Endothelial cell of umbilical vein (primary cell): ENCODE data around the gene AP5M1. TPM values are rescaled to one million over a fixed set of nuclear protein-coding genes. Genes with fewer than 3 reads are reported as not detected.
A peak's percentile ranks its signal among the peaks of the same experiment; 100 is the strongest.

Experiments
- Bru-seq: library from RNA; stranded (reverse); fragments of 400-500 nt; gene quantifications from one replicate; lab custom pipeline; 2021; lab: Mats Ljungman, UMichigan
- BruChase-seq, 2 experiments: library from RNA; stranded (reverse); fragments of 400-500 nt; gene quantifications; one replicate each; lab custom pipeline; 2021; lab: Mats Ljungman, UMichigan
- BruUV-seq: library from RNA; stranded (reverse); fragments of 400-500 nt; replicated peaks from 2 replicates; lab custom pipeline; 2021; lab: Mats Ljungman, UMichigan
- CTCF ChIA-PET: fragments of 300-600, 350-600 bp; sonication (Branson Sonifier 250); formaldehyde crosslinking; loops from one replicate; lab custom pipeline; 2021; ENCODE audit warnings: antibody characterized with exemption, inconsistent platforms; lab: Charles Lee
- POLR2A ChIA-PET: fragments of 300-600, 350-600 bp; sonication (Branson Sonifier 250); formaldehyde crosslinking; loops from one replicate; lab custom pipeline; 2021; ENCODE audit warnings: antibody characterized with exemption, inconsistent platforms; lab: Charles Lee
- DNase-seq: peaks from one replicate; pipeline ENCODE4 v3.0.0-alpha.2; 2011; ENCODE audit warnings: low read depth, low spot score
- FAIRE-seq: peaks from 2 replicates; lab custom pipeline; 2011; peaks lifted over from hg19 to GRCh38; lab: Jason Lieb, UNC
- H2AFZ ChIP-seq: 2 replicates; pipeline ENCODE4 v1.6.0; 2012; ENCODE audit warnings: low read depth, low read length, control low read depth, inconsistent platforms
- H3K27ac ChIP-seq: 2 replicates; pipeline ENCODE4 v1.5.1; 2011; ENCODE audit warnings: low read depth, mild to moderate bottlenecking, control low read depth, low read length, moderate library complexity; ENCODE audit not compliant: insufficient read depth
- H3K27me3 ChIP-seq, 2 experiments: 2 replicates each; pipeline versions ENCODE4 v1.6.0 to v1.6.1; 2011; ENCODE audit warnings: low read length in 2 of 2, mixed read lengths in 1 of 2; ENCODE audit not compliant: control insufficient read depth in 2 of 2, insufficient read depth in 2 of 2
- H3K36me3 ChIP-seq, 2 experiments: 2 replicates in 1 of 2; 3 replicates in 1 of 2; pipeline ENCODE4 v1.5.1; 2011; ENCODE audit warnings: low read length in 2 of 2, mild to moderate bottlenecking in 1 of 2, moderate library complexity in 1 of 2; ENCODE audit not compliant: control insufficient read depth in 2 of 2, insufficient read depth in 2 of 2; ENCODE audit errors: extremely low read depth in 1 of 2
- H3K4me1 ChIP-seq: 3 replicates; pipeline ENCODE4 v1.5.1; 2011; ENCODE audit warnings: mild to moderate bottlenecking, low read length; ENCODE audit not compliant: control insufficient read depth, insufficient read depth; ENCODE audit errors: extremely low read depth
- H3K4me2 ChIP-seq: 2 replicates; pipeline ENCODE4 v1.6.1; 2011; ENCODE audit warnings: low read length, control low read depth, mixed read lengths; ENCODE audit not compliant: insufficient read depth
- H3K4me3 ChIP-seq, 3 experiments: fragments of 200-600 bp in 1 of 3; sonication (generic), shearing (Covaris generic) in 1 of 3; replicated peaks in 1 of 3; 2 replicates each; pipeline ENCODE4 v1.5.1; 2011 to 2016; ENCODE audit warnings: control low read depth in 3 of 3, low read length in 3 of 3, mild to moderate bottlenecking in 2 of 3, inconsistent platforms in 1 of 3, low read depth in 1 of 3, moderate library complexity in 1 of 3; ENCODE audit not compliant: insufficient read depth in 1 of 3
- H3K79me2 ChIP-seq: 2 replicates; pipeline ENCODE4 v1.6.0; 2012; ENCODE audit warnings: low read length, inconsistent platforms; ENCODE audit not compliant: control insufficient read depth, insufficient read depth
- H3K9ac ChIP-seq: replicated peaks from 2 replicates; pipeline ENCODE3; 2011; ENCODE audit warnings: low read length, control low read depth; ENCODE audit not compliant: insufficient read depth; ENCODE audit errors: extremely low read depth
- H3K9me1 ChIP-seq: replicated peaks from 3 replicates; pipeline ENCODE4 v1.6.0; 2011; ENCODE audit warnings: mild to moderate bottlenecking, low read length; ENCODE audit not compliant: control insufficient read depth, insufficient read depth; ENCODE audit errors: extremely low read depth
- H3K9me3 ChIP-seq: replicated peaks from 2 replicates; pipeline ENCODE4 v1.5.1; 2012; ENCODE audit warnings: low read length, inconsistent platforms; ENCODE audit not compliant: control insufficient read depth, insufficient read depth
- H4K20me1 ChIP-seq: replicated peaks from 2 replicates; pipeline ENCODE3; 2011; ENCODE audit warnings: mild to moderate bottlenecking, low read length; ENCODE audit not compliant: control insufficient read depth, insufficient read depth; ENCODE audit errors: extremely low read depth
- CTCF ChIP-seq, 2 donors: IDR thresholded peaks; 1 replicate in 1 of 2; 2 replicates in 1 of 2; pipeline ENCODE4 v1.5.1; 2011; ENCODE audit warnings: low read length in 2 of 2, mild to moderate bottlenecking in 2 of 2, moderate library complexity in 2 of 2, control low read depth in 1 of 2, inconsistent platforms in 1 of 2, low read depth in 1 of 2; ENCODE audit not compliant: insufficient read depth in 1 of 2; ENCODE audit errors: extremely low read depth in 1 of 2
- FOS ChIP-seq: IDR thresholded peaks from 2 replicates; pipeline ENCODE4 v1.6.1; 2011; ENCODE audit warnings: mild to moderate bottlenecking, low read length, moderate library complexity, borderline replicate concordance; ENCODE audit not compliant: insufficient read depth
- GATA2 ChIP-seq: IDR thresholded peaks from 2 replicates; pipeline ENCODE4 v1.7.0; 2011; ENCODE audit warnings: low read depth, mild to moderate bottlenecking, moderate library complexity, mixed read lengths, low read length; ENCODE audit not compliant: insufficient read length, insufficient read depth
- JUN ChIP-seq: IDR thresholded peaks from 2 replicates; pipeline ENCODE4 v1.6.1; 2011; ENCODE audit warnings: borderline replicate concordance, low read depth; ENCODE audit not compliant: insufficient read length, insufficient read depth
- MYC ChIP-seq: IDR thresholded peaks from one replicate; pipeline ENCODE4 v1.6.1; 2011; ENCODE audit warnings: mild to moderate bottlenecking, low read depth, low read length
- POLR2A ChIP-seq: IDR thresholded peaks from 2 replicates; pipeline ENCODE4 v1.6.1; 2012; ENCODE audit warnings: low read depth, mild to moderate bottlenecking, control low read depth, low read length
- POLR2AphosphoS5 ChIP-seq: IDR thresholded peaks from 2 replicates; pipeline ENCODE4 v1.6.1; 2012; ENCODE audit warnings: low read depth, mild to moderate bottlenecking, control low read depth, low read length, moderate library complexity; ENCODE audit not compliant: insufficient read depth
- dilution Hi-C: fragments of 300-500 bp; cut with MboI; formaldehyde crosslinking; loops from one replicate; pipeline ENCODE4 v1.15.0; 2019; ENCODE audit warnings: low sequenced_read_pairs; ENCODE audit not compliant: extremely low pct_ligation_motif_present
- intact Hi-C: fragments of 100-400 bp; cut with micrococcal nuclease; formaldehyde crosslinking; loops from one replicate; pipeline ENCODE4 v1.10.0; 2022
- long read RNA-seq: library from polyadenylated mRNA; stranded (forward); transcript quantifications from one replicate; pipeline ENCODE4 v2.0.0, GENCODE V29; 2021
- polyA minus RNA-seq, 3 experiments: library from RNA; depleted of rRNA, polyadenylated mRNA; stranded (reverse); fragments of >200 nt; gene quantifications; 1 replicate in 1 of 3; 2 replicates in 2 of 3; pipeline ENCODE4 v1.2.3, GENCODE V29; 2011
- polyA plus RNA-seq, 4 experiments: library from polyadenylated mRNA; depleted of rRNA in 3 of 4; stranded (reverse) in 3 of 4; unstranded in 1 of 4; fragments of >200 nt; gene quantifications; 2 replicates each; pipeline versions ENCODE4 v1.2.1 to v1.2.3, GENCODE V29; 2011 to 2012; ENCODE audit warnings: missing spikeins in 1 of 4
- total RNA-seq: library from RNA; stranded (reverse); gene quantifications from 2 replicates; pipeline ENCODE4 v1.2.3, GENCODE V29; 2021

Gene AP5M1
- total RNA-seq (38.7 and 39.6 TPM in 2 replicates), polyA plus RNA-seq (12.5 and 14.8 TPM in 2 replicates), polyA minus RNA-seq (44.3 and 76.8 TPM in 2 replicates), Bru-seq, nascent RNA (percentile 81 among the genes with signal in this experiment), BruChase-seq, experiment 1, labeled RNA remaining after a 6-hour chase (percentile 88 among the genes with signal in this experiment), BruChase-seq, experiment 2, labeled RNA remaining after a 2-hour chase (percentile 91 among the genes with signal in this experiment)
- polyA plus RNA-seq (2011; cell fraction: cytosol; rRNA removed), result 16.5 and 16.6 TPM in 2 replicates
- polyA plus RNA-seq (2011; cell fraction: nucleus; rRNA removed), result 24.2 and 30.8 TPM in 2 replicates
- 17.4 and 25.0 TPM in 2 replicates for polyA plus RNA-seq (2012)
- 12.7 TPM for polyA minus RNA-seq (2011; cell fraction: cytosol; rRNA and poly(A)+ RNA removed)
- polyA minus RNA-seq (2011; cell fraction: nucleus; rRNA and poly(A)+ RNA removed), result 37.7 and 45.3 TPM in 2 replicates
- long read RNA-seq, full-length matches to known transcripts, result 50 of 61 reads
- long read RNA-seq, partial matches to known transcripts, result 1 of 61 reads
- long read RNA-seq, other reads (novel, unspliced or antisense), result 10 of 61 reads

DNA sequence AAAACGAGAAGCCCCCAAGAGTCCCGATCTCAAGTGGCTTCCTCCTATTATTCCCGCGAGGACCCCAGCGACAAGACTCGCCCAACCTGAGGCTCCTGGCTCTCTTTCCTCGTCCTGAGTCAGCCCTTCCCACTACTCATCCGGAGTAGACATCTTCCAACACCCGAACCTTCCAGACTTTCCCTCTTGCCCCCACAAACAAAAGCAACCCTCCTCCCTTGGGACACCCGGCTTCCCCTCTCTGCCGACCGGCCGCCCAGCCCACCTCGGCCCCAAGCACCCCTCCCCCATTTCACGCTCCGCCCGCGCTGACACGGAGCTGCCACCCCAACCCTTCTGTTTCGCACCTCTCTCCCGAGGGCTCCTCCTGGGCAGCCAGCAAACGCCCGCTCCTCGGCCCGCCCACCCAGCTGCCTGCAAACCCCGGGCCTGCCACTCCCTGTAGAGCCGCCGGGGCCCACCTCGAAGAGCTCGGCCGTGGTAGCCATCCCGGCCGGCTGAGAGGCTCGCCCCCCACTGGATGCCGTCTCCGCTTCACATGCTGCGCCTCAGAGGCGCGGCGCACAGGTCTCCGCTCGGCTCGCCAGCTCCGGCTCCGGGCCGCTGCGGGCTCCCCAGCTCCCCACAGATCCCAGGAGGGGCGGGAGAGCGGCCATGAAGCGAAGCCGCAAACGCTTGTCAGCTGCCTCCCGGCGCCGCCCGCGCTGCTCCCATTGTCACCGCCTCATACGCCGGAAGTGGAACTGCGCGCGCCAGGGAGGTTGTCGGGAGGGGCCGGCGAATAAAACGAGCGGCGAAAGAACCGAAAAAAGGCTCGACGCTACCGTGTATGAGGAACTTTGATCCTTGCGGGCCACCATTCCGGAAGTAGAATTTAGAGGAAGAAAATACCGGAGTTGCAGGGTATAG, at the start of gene AP5M1, which contains the start of gene EXOC5:
Gene AP5M1, plus strand, starts transcription at position 811 of the 909 bp plus-strand sequence. CDS start 344 bp downstream, outside the sequence.
Gene EXOC5, minus strand, starts transcription at position 745 of the 909 bp plus-strand sequence. Its CDS starts 257 bp downstream, at position 488.
- CTCF ChIA-PET, result interaction anchor here (0.9 to 1.8 kb wide), 9 partner anchors 17 to 778 kb away, joined by 3 to 5 read pairs (median 3); no protein-coding TSS in a partner anchor
- H3K36me3 ChIP-seq, result no peaks in the 10 kb centered on the region

More for the DNA sequence above, at the start of gene AP5M1, which contains the start of gene EXOC5:
- FAIRE-seq (peak; percentile 61), DNase-seq (peak; percentile 90)
- no TSS peak for BruUV-seq
- TF ChIP-seq MYC (peak; percentile 28), FOS (no peak), POLR2A (peak; percentile 10), JUN (no peak), CTCF (IDR thresholded peaks at IDR 0.05; ENCODE audit: extremely low read depth in 1 of 2, insufficient read depth in 1 of 2, low read depth in 1 of 2, low read length in 2 of 2) (no peak), POLR2AphosphoS5 (peak; percentile 67), GATA2 (no peak)
- Histone ChIP-seq H3K27ac (peak within 1 kb of the TSS; percentile 95), H4K20me1 (peaks cover 3% of the 10 kb centered on the region), H3K9me3 (no peaks in the 10 kb centered on the region), H3K9ac (peak within 1 kb of the TSS; percentile 99), H3K27me3 (no peaks in the 10 kb centered on the region), H3K79me2 (peaks cover 86% of the 10 kb centered on the region), H3K4me1 (peaks cover 26% of the 10 kb centered on the region), H3K4me2 (peak within 1 kb of the TSS; percentile 99), H3K9me1 (no peaks in the 10 kb centered on the region), H2AFZ (peak within 1 kb of the TSS; percentile 89), H3K4me3 (peak within 1 kb of the TSS; percentile 79 to 98 (median 79))
- POLR2A ChIA-PET, result interaction anchor here (1.3 to 1.8 kb wide), 2 partner anchors 95 to 122 kb away, joined by 3 to 8 read pairs; partner anchors contain the start of gene NAA30
- dilution Hi-C loops (no loop called here), intact Hi-C loops (loop anchor here (1.0 to 5.0 kb wide), 6 partner anchors 46 to 1159 kb away; partner anchors contain the start of genes KIAA0586, NAA30, PSMA3 and TIMM9)
